ENCODE results near the gene ATP6V0E1.

- TF ChIP-seq POLR2AphosphoS5 (IDR thresholded peaks at IDR 0.05; ENCODE audit: low read depth) (no peak), CTCF (IDR thresholded peaks at IDR 0.05; ENCODE audit: insufficient read depth, low read length) (no peak), GABPA (IDR thresholded peaks at IDR 0.05; ENCODE audit: low read depth) (no peak), REST (IDR thresholded peaks at IDR 0.05; ENCODE audit: insufficient replicate concordance, low read depth) (no peak)
Measured at GRCh38 chr5:172981931-172982330, 1.6 kb upstream of the ATP6V0E1 start.

Measured in HL-60 (cell line).